ENCODE measurements around the gene PIP5K1C.

Gene PIP5K1C

GRCh38 chr19:3626473-3627350 lies 73.6 kb downstream of the PIP5K1C start, which contains the start of gene CACTIN:
Gene CACTIN, minus strand, starts transcription at chr19:3626790. Its CDS starts 28 bp downstream, at chr19:3626762.
- DNase-seq (ENCODE audit: low read depth in 2 of 2), result peak; percentile 98 to 99

- DNase-seq (ENCODE audit: low read depth in 2 of 2), result peak in 1 of 2 donors; percentile 27
Measured at GRCh38 chr19:3625996-3626472, 74.2 kb downstream of the PIP5K1C start.

GRCh38 chr19:3623716-3624115 lies 76.6 kb downstream of the PIP5K1C start:
- DNase-seq (ENCODE audit: low read depth in 2 of 2), result no peak

- no peak for DNase-seq (ENCODE audit: low read depth in 2 of 2)
Measured at GRCh38 chr19:3622224-3622623, 78.0 kb downstream of the PIP5K1C start.

- no peak for DNase-seq (ENCODE audit: low read depth in 2 of 2)
Measured at GRCh38 chr19:3621689-3622088, 78.6 kb downstream of the PIP5K1C start.

GRCh38 chr19:3620817-3621547 lies 79.3 kb downstream of the PIP5K1C start:
- DNase-seq (ENCODE audit: low read depth in 2 of 2), result no peak

GRCh38 chr19:3620145-3620816 lies 80.0 kb downstream of the PIP5K1C start:
- DNase-seq (ENCODE audit: low read depth in 2 of 2), result no peak

- no peak for DNase-seq (ENCODE audit: low read depth in 2 of 2)
Measured at GRCh38 chr19:3619631-3620012, 80.6 kb downstream of the PIP5K1C start.

- DNase-seq (ENCODE audit: low read depth in 2 of 2), result no peak
Measured at GRCh38 chr19:3618811-3619630, 81.2 kb downstream of the PIP5K1C start.

- peak; percentile 36 to 59 for DNase-seq (ENCODE audit: low read depth in 2 of 2)
Measured at GRCh38 chr19:3618144-3618810, 82.0 kb downstream of the PIP5K1C start.

GRCh38 chr19:3617463-3617862 lies 82.8 kb downstream of the PIP5K1C start:
- DNase-seq (ENCODE audit: low read depth in 2 of 2), result no peak

GRCh38 chr19:3615524-3616135 lies 84.6 kb downstream of the PIP5K1C start:
- no peak for DNase-seq (ENCODE audit: low read depth in 2 of 2)

- no peak for DNase-seq (ENCODE audit: low read depth in 2 of 2)
Measured at GRCh38 chr19:3614858-3615505, 85.3 kb downstream of the PIP5K1C start.

- DNase-seq (ENCODE audit: low read depth in 2 of 2), result no peak
Measured at GRCh38 chr19:3613818-3614661, 86.2 kb downstream of the PIP5K1C start.

GRCh38 chr19:3612901-3613741 lies 87.1 kb downstream of the PIP5K1C start:
- DNase-seq (ENCODE audit: low read depth in 2 of 2), result no peak

- DNase-seq (ENCODE audit: low read depth in 2 of 2), result no peak
Measured at GRCh38 chr19:3612330-3612729, 87.9 kb downstream of the PIP5K1C start.

- DNase-seq (ENCODE audit: low read depth in 2 of 2), result no peak
Measured at GRCh38 chr19:3611841-3612240, 88.4 kb downstream of the PIP5K1C start.

Data from stimulated activated CD4-positive, alpha-beta T cell treated with anti-CD3 and anti-CD28 coated beads, Interleukin-4, amount 100 ng/mL, for 48 hours (primary cell).